GM19395 (cell line): ENCODE results near the gene AUTS2.

Source experiments
- ATAC-seq: cut with Tn5 transposase; IDR thresholded peaks from one replicate; pipeline ENCODE4 v1.9.1; 2021; ENCODE audit warnings: mild to moderate bottlenecking, moderate library complexity; ENCODE audit not compliant: unreplicated experiment

The AUTS2 gene

DNA sequence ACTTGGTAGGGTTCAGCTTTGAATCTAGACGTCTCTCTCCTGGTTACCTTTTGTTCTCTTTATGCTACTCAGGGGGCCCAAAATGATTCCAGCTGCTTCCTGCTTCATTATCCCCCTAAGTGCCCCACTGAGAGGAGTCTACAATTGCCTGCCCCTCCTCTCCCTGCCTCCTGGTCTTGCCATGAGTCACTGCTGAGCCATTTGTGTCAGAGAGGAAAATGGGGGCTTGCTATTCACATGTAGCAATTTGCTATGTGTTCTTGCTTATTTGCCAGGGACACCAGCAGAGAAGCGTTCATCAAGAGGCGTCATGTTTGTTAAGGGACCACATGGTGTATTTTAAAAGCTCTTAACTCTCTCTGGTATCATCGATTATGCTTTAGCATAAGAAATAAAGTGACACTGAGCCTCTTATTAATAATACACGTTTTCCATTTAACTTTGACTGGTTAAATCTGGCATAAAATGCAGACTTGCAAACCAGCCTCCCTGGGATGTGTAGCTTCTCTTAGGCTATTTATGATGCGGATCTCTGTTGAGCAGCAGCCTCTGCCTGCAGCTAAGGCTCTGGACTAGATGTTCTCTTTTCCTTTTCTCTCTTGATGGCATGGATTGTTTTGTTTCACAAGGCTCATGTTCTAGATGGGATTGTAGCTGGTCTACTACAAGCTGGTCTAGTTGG, 239.3 kb downstream of the AUTS2 start:
- ATAC-seq: no peak

- peak; percentile 61 for ATAC-seq
Observed at GRCh38 chr7:69839782-69840181, 241.5 kb downstream of the AUTS2 start.

GRCh38 chr7:69840248-69840647, 242.0 kb downstream of the AUTS2 start:
- ATAC-seq: no peak

GRCh38 chr7:69843653-69844052, 245.4 kb downstream of the AUTS2 start:
- ATAC-seq: peak; percentile 73

- peak; percentile 40 for ATAC-seq
Observed at GRCh38 chr7:69844264-69844868, 246.1 kb downstream of the AUTS2 start.

DNA sequence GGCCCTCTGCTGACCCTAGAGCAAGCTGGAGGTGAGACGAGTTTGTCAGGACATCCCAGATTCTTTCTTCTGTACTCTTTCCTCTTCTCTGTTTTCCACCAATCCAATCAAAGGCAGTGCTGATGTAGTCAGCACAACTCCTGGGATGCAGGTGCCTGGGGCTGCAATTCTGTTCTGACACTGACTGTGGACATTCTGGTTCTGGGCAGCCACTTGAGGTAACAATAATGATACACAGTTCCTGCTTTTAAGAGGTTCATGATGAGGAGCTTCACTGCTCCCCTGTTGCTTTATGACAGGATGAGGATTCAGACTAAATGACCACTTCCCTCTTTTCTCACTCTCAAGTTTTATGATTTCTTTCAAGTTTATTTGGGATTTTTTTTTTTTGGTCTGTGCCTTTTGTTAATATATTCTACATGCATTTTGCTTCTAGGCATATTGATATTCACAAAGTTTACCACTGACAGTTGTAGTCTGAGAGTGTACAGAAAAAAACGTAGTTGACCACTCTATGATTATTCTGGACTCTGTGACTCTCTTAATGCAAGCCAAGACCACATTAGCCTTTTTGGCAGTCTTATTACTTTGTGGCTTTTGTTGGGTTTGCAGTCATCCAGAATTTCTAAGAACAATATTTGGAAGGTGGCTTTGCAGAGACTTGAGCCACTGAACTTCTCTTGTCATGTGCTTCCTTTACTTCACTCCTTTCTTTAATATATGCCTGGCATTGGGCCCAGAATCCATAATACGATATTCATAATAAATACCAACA, 247.6 kb downstream of the AUTS2 start:
- no peak for ATAC-seq

- ATAC-seq: no peak
Observed at GRCh38 chr7:69847921-69848612, 249.8 kb downstream of the AUTS2 start.

- no peak for ATAC-seq
Observed at GRCh38 chr7:69849268-69849667, 251.0 kb downstream of the AUTS2 start.

DNA sequence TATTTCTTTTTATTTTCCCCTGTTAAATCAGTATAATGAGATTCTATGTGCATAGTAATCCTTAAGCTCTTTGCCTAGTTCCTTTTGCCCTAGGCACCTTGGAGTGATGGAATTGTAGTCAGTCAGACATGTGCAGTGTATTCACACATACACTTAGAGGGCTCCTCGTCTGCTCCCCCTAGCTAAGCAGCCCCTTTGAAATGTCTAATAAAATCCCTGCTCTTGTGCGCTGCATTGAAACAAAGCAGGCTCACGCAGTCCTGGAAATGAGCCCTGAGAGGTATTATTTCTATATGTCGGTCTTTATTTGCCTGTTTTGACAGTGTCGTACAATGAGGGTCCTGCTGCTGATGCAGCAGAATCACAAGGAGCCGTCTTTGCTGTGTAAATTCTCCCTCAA, 258.7 kb downstream of the AUTS2 start:
- no peak for ATAC-seq

DNA sequence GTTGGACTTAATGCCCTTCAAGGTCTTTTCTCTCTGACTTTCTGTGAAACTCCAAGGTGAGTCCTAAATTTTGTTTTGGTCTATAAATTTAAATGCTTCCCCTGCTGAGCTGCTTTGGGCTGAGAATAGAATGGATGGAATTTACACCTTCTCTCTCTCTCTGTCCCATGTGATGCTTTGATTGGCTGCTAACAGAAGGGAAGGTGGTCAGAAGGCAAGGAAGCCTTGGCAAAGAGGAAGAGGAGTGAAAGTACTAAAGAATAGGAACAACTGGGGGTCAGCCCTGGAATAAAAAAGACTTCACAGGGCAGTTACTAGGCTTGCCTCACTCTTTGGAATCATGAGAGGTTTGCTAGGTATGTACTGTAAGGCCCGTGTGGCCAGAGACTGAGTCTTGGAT, 260.2 kb downstream of the AUTS2 start:
- no peak for ATAC-seq

- ATAC-seq: no peak
Observed at GRCh38 chr7:69859342-69859741, 261.1 kb downstream of the AUTS2 start.

- ATAC-seq: no peak
Observed at GRCh38 chr7:69860486-69860885, 262.2 kb downstream of the AUTS2 start.

DNA sequence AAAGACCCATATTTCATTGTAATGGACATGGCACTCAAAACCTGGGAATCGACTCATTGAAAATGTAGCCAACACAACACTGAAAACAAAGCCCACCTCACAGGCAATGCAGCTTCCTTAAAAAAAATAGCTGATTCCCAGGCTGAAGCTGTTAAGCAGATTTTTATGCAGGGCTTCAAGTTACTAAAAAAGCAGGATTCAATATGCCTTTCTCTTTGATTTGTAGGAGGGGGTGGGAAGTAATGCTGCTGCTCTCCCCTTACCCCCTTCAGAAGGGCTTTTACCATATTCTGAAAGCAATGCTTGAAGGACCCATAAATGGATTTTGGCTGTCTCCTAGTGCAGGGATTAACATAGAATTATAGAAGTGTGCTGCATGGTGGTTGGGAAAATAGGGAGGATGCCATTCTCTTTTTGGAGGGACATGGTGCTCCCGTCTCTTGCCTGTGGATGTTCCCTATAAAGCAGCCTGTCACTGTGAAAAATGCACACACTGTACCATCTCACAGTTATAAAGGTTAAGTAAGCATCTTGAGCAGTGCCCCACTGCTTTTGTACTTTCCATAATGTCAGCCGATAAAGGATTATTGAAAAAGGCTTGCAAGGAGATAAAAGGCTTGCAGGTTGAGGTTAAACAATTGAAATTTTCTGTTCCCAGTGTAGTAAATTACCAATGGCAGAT, 262.8 kb downstream of the AUTS2 start:
- no peak for ATAC-seq

DNA sequence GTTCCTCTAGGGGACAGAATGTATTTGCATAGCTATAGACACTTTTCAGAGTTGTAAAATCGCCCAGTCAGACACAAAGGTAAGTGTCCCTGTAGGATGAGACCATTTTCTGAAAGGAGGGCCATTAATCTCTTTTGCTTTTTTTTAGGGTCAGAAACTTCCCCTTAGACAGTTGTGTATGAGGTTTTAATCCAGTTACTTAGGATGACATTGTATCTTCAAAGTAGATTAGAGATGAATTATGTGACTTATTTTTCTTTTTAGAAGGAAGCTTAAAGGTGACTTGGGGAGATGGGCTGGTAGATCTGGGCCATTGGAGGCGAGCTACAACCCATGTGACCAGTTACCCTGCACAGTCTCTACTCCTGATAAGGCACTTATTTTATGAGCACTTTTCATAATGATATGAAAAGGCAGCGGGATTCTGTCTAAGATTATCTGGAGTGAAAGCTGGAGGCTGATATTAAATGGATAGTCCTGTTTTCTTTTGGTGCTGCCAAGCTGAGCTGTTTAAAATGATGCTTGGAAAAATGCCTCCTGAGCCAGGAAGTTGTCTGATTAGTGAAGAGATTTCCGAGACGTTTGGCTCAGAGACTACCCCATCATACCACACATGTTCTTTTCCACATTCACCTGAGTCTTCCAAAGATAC, 264.3 kb downstream of the AUTS2 start:
- no peak for ATAC-seq

DNA sequence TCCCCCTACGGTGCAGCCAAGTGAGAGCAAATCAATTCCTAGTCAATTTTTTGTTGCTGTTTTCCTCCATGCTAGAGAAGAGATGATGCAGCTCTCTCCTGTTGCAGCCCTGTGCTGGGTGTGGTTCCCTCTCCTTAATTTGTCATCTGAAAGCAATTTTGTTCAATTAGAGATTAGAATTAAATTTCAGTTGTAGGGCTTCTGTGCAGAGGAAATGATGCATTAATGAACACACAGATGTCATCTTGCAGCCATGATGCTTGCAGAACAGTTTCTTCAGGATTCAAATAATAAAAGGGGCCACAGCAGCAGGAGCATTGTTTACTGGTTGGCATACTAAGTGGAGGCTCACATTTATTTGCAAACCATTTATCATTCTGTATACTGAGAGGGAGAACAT, 266.0 kb downstream of the AUTS2 start:
- no peak for ATAC-seq

GRCh38 chr7:69864822-69865221, 266.5 kb downstream of the AUTS2 start:
- peak; percentile 73 for ATAC-seq

DNA sequence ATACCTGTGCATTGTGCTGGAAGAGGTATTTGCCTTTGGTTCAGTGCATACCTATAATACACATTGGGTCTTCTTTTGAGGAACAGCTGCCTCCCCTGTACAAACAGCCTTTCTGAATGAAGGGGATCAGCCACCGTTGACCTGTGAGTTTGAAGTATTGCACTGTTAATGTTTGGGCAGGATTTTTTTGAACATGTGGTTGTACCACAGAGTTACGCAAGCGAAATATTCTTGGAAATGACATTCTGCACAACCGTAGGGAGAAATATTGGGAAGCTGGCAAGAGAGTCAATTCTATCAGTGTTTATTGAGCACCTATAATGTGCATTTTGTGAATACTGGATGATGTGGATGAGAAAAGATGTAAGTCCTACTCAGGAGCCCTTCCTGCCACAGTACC, 270.6 kb downstream of the AUTS2 start:
- no peak for ATAC-seq

DNA sequence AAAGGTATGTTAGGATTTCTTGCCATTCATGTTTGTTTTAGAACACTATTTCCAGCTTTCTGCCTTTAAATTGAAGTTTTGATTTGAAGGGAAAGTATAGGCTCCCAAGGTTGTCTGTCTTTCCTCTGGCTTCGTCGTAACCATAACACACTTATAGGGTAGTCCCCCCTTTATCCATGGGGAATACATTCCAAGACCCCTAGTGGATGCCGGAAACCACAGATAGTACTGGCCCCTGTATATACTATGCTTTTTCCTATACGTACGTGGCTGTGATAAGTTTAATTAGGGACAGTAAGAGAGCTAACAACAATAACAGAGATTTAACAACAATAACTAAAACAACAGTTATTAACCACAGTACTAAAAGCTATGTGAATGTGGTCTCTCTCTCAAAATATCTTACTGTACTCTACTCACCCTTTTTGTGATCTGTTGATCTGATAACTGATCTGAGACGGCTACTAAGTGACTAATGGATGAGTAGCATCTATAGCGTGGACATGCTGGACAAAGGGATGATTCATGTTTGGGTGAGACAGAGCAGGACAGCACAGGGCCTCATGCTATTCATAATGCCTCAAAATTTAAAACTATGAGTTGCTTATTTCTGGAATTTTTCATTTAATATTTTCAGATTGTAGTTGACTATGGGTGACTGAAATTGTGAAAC, 273.1 kb downstream of the AUTS2 start:
- no peak for ATAC-seq

DNA sequence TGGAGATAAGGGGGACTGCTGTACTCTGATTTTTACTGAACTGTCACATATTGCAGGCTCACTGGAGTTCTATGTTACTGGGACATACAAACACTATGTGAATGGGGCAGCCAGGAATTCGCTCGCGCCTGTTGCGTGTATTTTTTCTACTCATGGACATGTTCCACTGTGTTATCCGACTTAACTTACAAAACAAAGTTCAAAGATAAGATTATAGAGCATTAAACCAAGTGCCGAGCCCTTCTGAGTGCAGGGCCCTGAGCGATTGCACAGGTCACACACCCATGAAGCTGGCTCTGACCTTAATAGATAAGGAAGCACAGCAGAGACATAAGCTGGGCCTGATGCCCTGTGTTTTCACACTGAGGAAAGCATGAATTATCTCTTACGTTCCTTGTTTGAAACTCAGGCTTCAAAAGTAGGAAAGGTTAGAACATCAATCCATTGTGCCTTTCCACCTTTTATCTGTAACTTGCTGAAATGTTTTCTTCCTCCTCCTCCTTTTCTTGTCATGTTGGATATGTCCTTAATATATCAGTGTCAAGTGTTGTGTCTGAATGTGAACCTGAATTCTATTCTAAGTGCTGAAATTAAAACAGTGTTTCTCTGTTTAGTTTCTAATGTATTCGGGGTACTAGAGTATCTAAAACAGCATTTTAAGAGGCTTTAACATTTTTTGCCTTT, 273.8 kb downstream of the AUTS2 start:
- no peak for ATAC-seq
